ENCODE measurements around the gene TGM1. TPM values are rescaled to one million over a fixed set of nuclear protein-coding genes. Genes with fewer than 3 reads are reported as not detected.

TGM1 gene
- polyA plus RNA-seq, 1 of the 3 experiments (the other 2 are of a cell fraction) = 2.7 TPM

GRCh38 chr14:24212924-24213865 lies 49.8 kb downstream of the TGM1 start, which contains the start of gene CHMP4A (continued):
- TF ChIP-seq REST (IDR thresholded peaks at IDR 0.05; ENCODE audit: low read depth, low read length) (no peak), TAF1 (IDR thresholded peaks at IDR 0.05; ENCODE audit: borderline replicate concordance, low read depth, low read length) (peak; percentile 41), USF2 (IDR thresholded peaks at IDR 0.05; ENCODE audit: borderline replicate concordance, low read depth, low read length) (peak; percentile 91), CHD2 (IDR thresholded peaks at IDR 0.05; ENCODE audit: low read length, partially characterized antibody) (peak; percentile 98), SMC3 (IDR thresholded peaks at IDR 0.05; ENCODE audit: low read depth, low read length) (no peak), RXRA (IDR thresholded peaks at IDR 0.05; ENCODE audit: borderline replicate concordance, low read depth) (no peak), SIN3A (IDR thresholded peaks at IDR 0.05; ENCODE audit: borderline replicate concordance, low read depth, low read length) (no peak)

GRCh38 chr14:24211311-24211710 lies 51.7 kb downstream of the TGM1 start:
- POLR2A ChIA-PET = no interaction called here
- H3K36me3 ChIP-seq (replicated peaks in 1 of 2; ENCODE audit: control insufficient read depth in 1 of 2, insufficient read depth in 2 of 2, low read length in 1 of 2) = peaks cover 30 to 51% of the 10 kb centered on the region in 2 experiments
- no peak for TF ChIP-seq MEF2A (IDR thresholded peaks at IDR 0.05; ENCODE audit: borderline replicate concordance, low read depth)
- TF ChIP-seq USF1 (IDR thresholded peaks at IDR 0.05; ENCODE audit: borderline replicate concordance, low read depth) = no peak
- no peak for TF ChIP-seq ZBTB33 (IDR thresholded peaks at IDR 0.05; ENCODE audit: borderline replicate concordance, low read depth)
- no peak for TF ChIP-seq POLR2AphosphoS5 (IDR thresholded peaks at IDR 0.05; ENCODE audit: low read depth, low read length)
- TF ChIP-seq EZH2phosphoT487 (IDR thresholded peaks at IDR 0.05; ENCODE audit: borderline replicate concordance, low read depth) = no peak
- no peak for TF ChIP-seq FOSL2 (IDR thresholded peaks at IDR 0.05; ENCODE audit: borderline replicate concordance, low read depth)
- no peak for TF ChIP-seq USF2 (IDR thresholded peaks at IDR 0.05; ENCODE audit: borderline replicate concordance, low read depth, low read length)
- TF ChIP-seq NFIC (IDR thresholded peaks at IDR 0.05; ENCODE audit: borderline replicate concordance) = no peak
- TF ChIP-seq RCOR1 (IDR thresholded peaks at IDR 0.05; ENCODE audit: low read length) = no peak
- no peak for TF ChIP-seq TAF1 (IDR thresholded peaks at IDR 0.05; ENCODE audit: borderline replicate concordance, low read depth, low read length)
- TF ChIP-seq GATA2 (CRISPR knock-in tag; IDR thresholded peaks at IDR 0.05) = no peak
- no peak for TF ChIP-seq TCF12 (IDR thresholded peaks at IDR 0.05)
- no peak for TF ChIP-seq CHD2 (IDR thresholded peaks at IDR 0.05; ENCODE audit: low read length, partially characterized antibody)
- no peak for TF ChIP-seq CTCF (IDR thresholded peaks at IDR 0.05)

More at GRCh38 chr14:24211311-24211710, 51.7 kb downstream of the TGM1 start:
- no peaks in the 10 kb centered on the region for H3K27me3 ChIP-seq (ENCODE audit: insufficient read depth)
- no peaks in the 10 kb centered on the region for H3K9me3 ChIP-seq
- DNase-seq = no peak
- H3K79me2 ChIP-seq (ENCODE audit: insufficient read depth) = peaks cover 36% of the 10 kb centered on the region
- no peak overlapping the region for H3K27ac ChIP-seq (ENCODE audit: low read depth in 2 of 2, low read length in 1 of 2)
- no peak overlapping the region for H3K4me2 ChIP-seq
- H2AFZ ChIP-seq (ENCODE audit: low read depth) = no peak overlapping the region
- peaks cover 21% of the 10 kb centered on the region for H3F3A ChIP-seq (replicated peaks; ENCODE audit: insufficient read depth)
- H3K4me3 ChIP-seq (ENCODE audit: low read depth in 2 of 2, low read length in 1 of 2) = no peak overlapping the region
- H3K4me1 ChIP-seq (ENCODE audit: control insufficient read depth in 1 of 2, insufficient read depth in 2 of 2, low read depth in 1 of 2, low read length in 1 of 2) = peaks cover 9 to 17% of the 10 kb centered on the region in 2 experiments; a peak in 3 of 4 replicates
- no peak overlapping the region for H3K9ac ChIP-seq
- no peaks in the 10 kb centered on the region for H4K20me1 ChIP-seq (ENCODE audit: insufficient read depth)
- WGBS (ENCODE audit: low lambda C conversion rate) = 100% methylated on average over 5 of the region's 6 CpGs
- CTCF ChIA-PET = interaction anchor here (1.3 to 1.5 kb wide), 2 partner anchors 129 to 225 kb away, joined by 3 to 4 read pairs; no protein-coding TSS in a partner anchor
- H3K9me2 ChIP-seq = no peaks in the 10 kb centered on the region

All from SK-N-SH (cell line).